ENCODE data around the gene SMIM38.

The SMIM38 gene

GRCh38 chr11:69158301-69159149 lies 2.8 kb downstream of the SMIM38 start:
- TF ChIP-seq, protein P1, sequence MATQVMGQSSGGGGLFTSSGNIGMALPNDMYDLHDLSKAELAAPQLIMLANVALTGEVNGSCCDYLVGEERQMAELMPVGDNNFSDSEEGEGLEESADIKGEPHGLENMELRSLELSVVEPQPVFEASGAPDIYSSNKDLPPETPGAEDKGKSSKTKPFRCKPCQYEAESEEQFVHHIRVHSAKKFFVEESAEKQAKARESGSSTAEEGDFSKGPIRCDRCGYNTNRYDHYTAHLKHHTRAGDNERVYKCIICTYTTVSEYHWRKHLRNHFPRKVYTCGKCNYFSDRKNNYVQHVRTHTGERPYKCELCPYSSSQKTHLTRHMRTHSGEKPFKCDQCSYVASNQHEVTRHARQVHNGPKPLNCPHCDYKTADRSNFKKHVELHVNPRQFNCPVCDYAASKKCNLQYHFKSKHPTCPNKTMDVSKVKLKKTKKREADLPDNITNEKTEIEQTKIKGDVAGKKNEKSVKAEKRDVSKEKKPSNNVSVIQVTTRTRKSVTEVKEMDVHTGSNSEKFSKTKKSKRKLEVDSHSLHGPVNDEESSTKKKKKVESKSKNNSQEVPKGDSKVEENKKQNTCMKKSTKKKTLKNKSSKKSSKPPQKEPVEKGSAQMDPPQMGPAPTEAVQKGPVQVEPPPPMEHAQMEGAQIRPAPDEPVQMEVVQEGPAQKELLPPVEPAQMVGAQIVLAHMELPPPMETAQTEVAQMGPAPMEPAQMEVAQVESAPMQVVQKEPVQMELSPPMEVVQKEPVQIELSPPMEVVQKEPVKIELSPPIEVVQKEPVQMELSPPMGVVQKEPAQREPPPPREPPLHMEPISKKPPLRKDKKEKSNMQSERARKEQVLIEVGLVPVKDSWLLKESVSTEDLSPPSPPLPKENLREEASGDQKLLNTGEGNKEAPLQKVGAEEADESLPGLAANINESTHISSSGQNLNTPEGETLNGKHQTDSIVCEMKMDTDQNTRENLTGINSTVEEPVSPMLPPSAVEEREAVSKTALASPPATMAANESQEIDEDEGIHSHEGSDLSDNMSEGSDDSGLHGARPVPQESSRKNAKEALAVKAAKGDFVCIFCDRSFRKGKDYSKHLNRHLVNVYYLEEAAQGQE (IDR thresholded peaks at IDR 0.05; ENCODE audit: insufficient read depth in 1 of 2, low read depth in 2 of 2, low read length in 2 of 2): no peak
- TF ChIP-seq TAF1 (IDR thresholded peaks at IDR 0.05; ENCODE audit: borderline replicate concordance, insufficient read depth, low read length) (no peak), POLR2AphosphoS5 (IDR thresholded peaks at IDR 0.05; ENCODE audit: low read depth, low read length) (no peak), SIN3A (IDR thresholded peaks at IDR 0.05; ENCODE audit: borderline replicate concordance, insufficient read depth, low read length) (no peak), FOXP2 (optimal IDR thresholded peaks at IDR 0.05; ENCODE audit: borderline replicate concordance, extremely low read depth, extremely low read length, insufficient read depth) (no peak)

DNA sequence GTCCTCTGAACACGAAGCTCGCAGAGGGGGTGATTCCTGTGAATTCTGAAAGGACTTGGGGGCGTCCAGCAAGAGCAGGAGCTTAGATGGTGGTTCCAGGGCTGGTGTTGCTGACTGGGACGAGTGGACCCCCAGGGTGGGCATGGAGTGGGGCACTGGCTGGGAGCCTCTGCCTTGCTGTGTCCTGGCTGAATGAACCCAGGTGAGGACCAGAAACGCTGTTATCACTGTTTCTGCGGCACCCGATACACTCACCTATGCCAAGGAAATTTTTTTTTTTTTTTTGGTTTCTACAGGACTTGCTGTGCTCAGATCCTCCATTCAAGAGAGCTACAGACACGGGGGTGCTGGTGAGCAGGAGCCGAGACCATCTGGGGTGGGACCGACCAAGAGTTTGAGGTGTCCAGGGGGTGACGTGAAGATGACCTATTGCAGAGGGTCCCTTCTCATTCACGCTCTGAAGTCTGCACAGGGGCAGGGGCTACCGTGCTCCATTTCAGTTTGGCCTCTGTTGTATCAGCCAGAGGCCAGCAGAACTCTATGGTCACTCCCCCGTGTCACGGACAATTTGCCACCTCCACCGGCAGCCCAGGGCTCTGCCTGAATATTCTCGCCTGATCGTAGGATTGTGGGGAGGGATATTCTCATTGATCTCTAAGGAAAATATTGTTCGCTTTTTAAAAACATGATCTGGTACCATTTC lies 3.6 kb downstream of the SMIM38 start:
- TF ChIP-seq SIN3A (IDR thresholded peaks at IDR 0.05; ENCODE audit: borderline replicate concordance, insufficient read depth, low read length): no peak
- TF ChIP-seq, protein P1 (IDR thresholded peaks at IDR 0.05; ENCODE audit: insufficient read depth in 1 of 2, low read depth in 2 of 2, low read length in 2 of 2): no peak
- no peak for TF ChIP-seq POLR2AphosphoS5 (IDR thresholded peaks at IDR 0.05; ENCODE audit: low read depth, low read length)
- TF ChIP-seq FOXP2 (optimal IDR thresholded peaks at IDR 0.05; ENCODE audit: borderline replicate concordance, extremely low read depth, extremely low read length, insufficient read depth): no peak
- no peak for TF ChIP-seq TAF1 (IDR thresholded peaks at IDR 0.05; ENCODE audit: borderline replicate concordance, insufficient read depth, low read length)

DNA sequence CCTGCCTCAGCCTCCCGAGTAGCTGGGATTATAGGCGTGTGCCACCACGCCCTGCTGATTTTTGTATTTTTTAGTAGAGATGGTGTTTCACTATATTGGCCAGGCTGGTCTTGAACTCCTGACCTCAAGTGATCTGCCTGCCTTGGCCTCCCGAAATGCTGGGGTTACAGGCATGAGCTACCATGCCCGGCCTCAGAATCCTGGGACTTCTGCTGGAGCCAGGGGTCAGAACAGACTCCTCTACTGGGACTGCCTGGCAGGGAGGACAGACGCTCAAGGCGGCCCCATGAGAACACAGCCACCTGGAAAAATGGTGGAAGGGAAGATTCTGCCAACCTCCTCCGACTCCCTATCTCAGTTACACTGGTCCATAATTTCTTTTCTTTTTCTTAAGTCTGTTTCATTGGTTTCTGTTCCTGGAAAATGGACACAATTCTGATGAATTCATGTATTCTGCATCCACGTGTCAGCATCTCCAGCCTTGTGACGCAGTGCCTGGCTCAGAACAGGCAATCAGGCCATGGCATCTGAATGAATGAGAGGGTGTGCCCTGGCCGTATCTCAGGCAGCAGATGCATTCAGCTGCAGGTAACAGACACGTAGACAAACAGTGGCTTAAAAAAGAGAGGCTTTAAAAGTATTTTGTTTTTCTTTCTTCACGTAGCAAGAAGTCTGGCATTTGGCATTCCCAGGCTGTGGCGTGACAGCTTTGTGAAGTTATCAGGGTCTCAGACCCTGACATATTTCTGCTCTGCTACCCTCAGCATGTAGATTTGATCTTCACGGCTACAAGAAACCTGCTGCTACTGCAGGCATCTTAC lies 4.8 kb downstream of the SMIM38 start:
- TF ChIP-seq, protein P1 (IDR thresholded peaks at IDR 0.05; ENCODE audit: insufficient read depth in 1 of 2, low read depth in 2 of 2, low read length in 2 of 2): no peak
- no peak for TF ChIP-seq FOXP2 (optimal IDR thresholded peaks at IDR 0.05; ENCODE audit: borderline replicate concordance, extremely low read depth, extremely low read length, insufficient read depth)
- no peak for TF ChIP-seq SIN3A (IDR thresholded peaks at IDR 0.05; ENCODE audit: borderline replicate concordance, insufficient read depth, low read length)
- no peak for TF ChIP-seq POLR2AphosphoS5 (IDR thresholded peaks at IDR 0.05; ENCODE audit: low read depth, low read length)
- no peak for TF ChIP-seq TAF1 (IDR thresholded peaks at IDR 0.05; ENCODE audit: borderline replicate concordance, insufficient read depth, low read length)

DNA sequence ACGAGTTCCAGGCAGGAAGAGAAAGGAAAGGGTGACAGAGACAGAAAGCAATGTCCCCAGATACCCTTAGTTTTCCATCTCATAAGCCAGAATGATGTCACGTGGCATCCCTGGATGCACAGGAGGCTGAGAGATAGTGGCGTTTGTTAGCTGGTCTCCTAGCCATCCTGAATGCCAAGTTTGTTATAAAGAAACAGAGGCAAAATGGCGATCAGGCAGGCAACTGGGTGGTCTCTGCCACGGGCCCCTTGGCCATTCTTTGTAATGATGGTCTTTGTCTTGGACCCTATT lies 5.3 kb downstream of the SMIM38 start:
- TF ChIP-seq POLR2AphosphoS5 (IDR thresholded peaks at IDR 0.05; ENCODE audit: low read depth, low read length) (no peak), FOXP2 (optimal IDR thresholded peaks at IDR 0.05; ENCODE audit: borderline replicate concordance, extremely low read depth, extremely low read length, insufficient read depth) (no peak), TAF1 (IDR thresholded peaks at IDR 0.05; ENCODE audit: borderline replicate concordance, insufficient read depth, low read length) (no peak), SIN3A (IDR thresholded peaks at IDR 0.05; ENCODE audit: borderline replicate concordance, insufficient read depth, low read length) (no peak)
- TF ChIP-seq, protein P1 (IDR thresholded peaks at IDR 0.05; ENCODE audit: insufficient read depth in 1 of 2, low read depth in 2 of 2, low read length in 2 of 2): no peak

Data from PFSK-1 (cell line).